Testis (tissue), 3 donors: ENCODE measurements around the gene GNPTG. TPM values are rescaled to one million over a fixed set of nuclear protein-coding genes. Genes with fewer than 3 reads are reported as not detected.

Experiments used
- DNase-seq: peaks from one replicate; pipeline ENCODE4 v3.0.0-alpha.2; 2019
- H3K27ac ChIP-seq, 2 donors: fragments of 200-600 bp; sonication (generic); one replicate each; pipeline ENCODE4 v1.5.1; 2019
- H3K27me3 ChIP-seq: fragments of 200-600 bp; sonication (generic); one replicate; pipeline ENCODE4 v1.5.1; 2019
- H3K36me3 ChIP-seq: fragments of 200-600 bp; sonication (generic); one replicate; pipeline ENCODE4 v1.5.1; 2017; ENCODE audit warnings: low read depth; ENCODE audit errors: missing control alignments
- H3K4me1 ChIP-seq: fragments of 200-600 bp; sonication (generic); one replicate; pipeline ENCODE4 v1.5.1; 2019
- H3K4me3 ChIP-seq, 2 donors: fragments of 200-600 bp; sonication (generic); one replicate each; pipeline ENCODE4 v1.5.1; 2017 to 2019
- H3K9me3 ChIP-seq: fragments of 200-600 bp; sonication (generic); one replicate; pipeline ENCODE4 v1.5.1; 2017
- CTCF ChIP-seq, 3 experiments: fragments of 450-650 bp in 2 of 3; fragments of 200-600 bp in 1 of 3; sonication (generic) in 1 of 3; IDR thresholded peaks; one replicate each; pipeline ENCODE4 v1.5.1; 2016 to 2019; ENCODE audit warnings: antibody characterized with exemption in 3 of 3, mild to moderate bottlenecking in 2 of 3, moderate library complexity in 1 of 3
- POLR2A ChIP-seq: fragments of 450-650 bp; IDR thresholded peaks from one replicate; pipeline ENCODE4 v1.6.1; 2017; ENCODE audit warnings: antibody characterized with exemption, mild to moderate bottlenecking, moderate library complexity
- WGBS, 2 donors: methylation state at CpG; one replicate each; pipeline ENCODE4 v1.1.5; 2018; 5-methylcytosine and 5-hydroxymethylcytosine counted together
- intact Hi-C: fragments of 100-400 bp; cut with DNase I; formaldehyde crosslinking; loops from one replicate; pipeline ENCODE4 v1.15.1; 2023; ENCODE audit warnings: low total_unique reads
- polyA plus RNA-seq: library from polyadenylated mRNA; stranded (reverse); fragments of 350-450 nt; fragmentation: Illumina TruSeq; extraction: RNeasy Lipid Tissue Mini Kit (QIAGEN cat#74804); gene quantifications from one replicate; pipeline ENCODE4 v1.2.3, GENCODE V29; 2014; ENCODE audit warnings: low read depth, low replicate concordance; ENCODE audit not compliant: insufficient read depth
- total RNA-seq, 2 donors: library from RNA; depleted of rRNA; stranded (reverse); fragments of >200 nt; gene quantifications; one replicate each; pipeline ENCODE4 v1.2.3, GENCODE V29; 2016

GNPTG gene
- total and polyA plus RNA-seq, 3 donors from 2014 or later, result 67.8 to 150 (median 106) TPM

GRCh38 chr16:1403036-1403435, 51.3 kb downstream of the GNPTG start:
- peaks cover 9% of the 10 kb centered on the region for H3K4me1 ChIP-seq
- intact Hi-C loops, result no loop called here
- WGBS, 2 donors, result 92 to 95% methylated on average over 12 to 22 of the region's 22 CpGs

GRCh38 chr16:1403733-1404132, 52.0 kb downstream of the GNPTG start:
- Histone ChIP-seq H3K27me3 (no peaks in the 10 kb centered on the region), H3K36me3 (no peaks in the 10 kb centered on the region), H3K9me3 (no peaks in the 10 kb centered on the region), H3K4me3 (no peak overlapping the region), H3K27ac (no peak overlapping the region), H3K4me1 (peaks cover 14% of the 10 kb centered on the region)
- DNase-seq, result no peak
- WGBS, 2 donors, result 91 to 93% methylated on average over 14 of the region's 14 CpGs
- TF ChIP-seq CTCF (IDR thresholded peaks at IDR 0.05), result no peak
- TF ChIP-seq POLR2A, result no peak
- intact Hi-C loops, result no loop called here

More at GRCh38 chr16:1403036-1403435, 51.3 kb downstream of the GNPTG start:
- TF ChIP-seq POLR2A, result no peak
- TF ChIP-seq CTCF (IDR thresholded peaks at IDR 0.05), result no peak
- Histone ChIP-seq H3K4me3 (no peak overlapping the region), H3K27ac (no peak overlapping the region), H3K36me3 (no peaks in the 10 kb centered on the region), H3K27me3 (no peaks in the 10 kb centered on the region), H3K9me3 (no peaks in the 10 kb centered on the region)
- DNase-seq, result no peak

GRCh38 chr16:1407753-1408152, 56.0 kb downstream of the GNPTG start:
- H3K4me1 ChIP-seq, result peaks cover 15% of the 10 kb centered on the region
- intact Hi-C loops, result no loop called here

GRCh38 chr16:1408171-1408837, 56.6 kb downstream of the GNPTG start:
- intact Hi-C loops, result no loop called here
- DNase-seq, result peak; percentile 97
- Histone ChIP-seq H3K4me3 (peak overlapping the region; percentile 40 to 47), H3K27ac (peak overlapping the region in 1 of 2 donors; percentile 28), H3K4me1 (peaks cover 15% of the 10 kb centered on the region), H3K9me3 (no peaks in the 10 kb centered on the region), H3K36me3 (no peaks in the 10 kb centered on the region), H3K27me3 (no peaks in the 10 kb centered on the region)
- TF ChIP-seq POLR2A (no peak), CTCF (IDR thresholded peaks at IDR 0.05) (no peak)
- 6% methylated on average over 18 to 42 of the region's 42 CpGs for WGBS, 2 donors

More at GRCh38 chr16:1407753-1408152, 56.0 kb downstream of the GNPTG start:
- Histone ChIP-seq H3K27me3 (no peaks in the 10 kb centered on the region), H3K4me3 (peak overlapping the region in 1 of 2 donors; percentile 47), H3K9me3 (no peaks in the 10 kb centered on the region), H3K27ac (no peak overlapping the region), H3K36me3 (no peaks in the 10 kb centered on the region)
- WGBS, 2 donors, result 11 to 14% methylated on average over 6 to 10 of the region's 11 CpGs
- no peak for TF ChIP-seq CTCF (IDR thresholded peaks at IDR 0.05)
- no peak for TF ChIP-seq POLR2A
- DNase-seq, result peak; percentile 61

GRCh38 chr16:1412847-1413246, 61.1 kb downstream of the GNPTG start:
- intact Hi-C loops, result no loop called here
- no peaks in the 10 kb centered on the region for H3K9me3 ChIP-seq
- no peak overlapping the region for H3K27ac ChIP-seq
- H3K4me3 ChIP-seq, result no peak overlapping the region
- TF ChIP-seq POLR2A (no peak), CTCF (IDR thresholded peaks at IDR 0.05) (no peak)
- peaks cover 15% of the 10 kb centered on the region for H3K4me1 ChIP-seq
- H3K36me3 ChIP-seq, result no peaks in the 10 kb centered on the region
- no peaks in the 10 kb centered on the region for H3K27me3 ChIP-seq
- no peak for DNase-seq
- WGBS, 2 donors, result 50 to 75% methylated on average over 2 of the region's 2 CpGs
